Keratinocyte (primary cell): ENCODE measurements around the gene PTCHD4. TPM values are rescaled to one million over a fixed set of nuclear protein-coding genes. Genes with fewer than 3 reads are reported as not detected.

Experiments used
- DNase-seq: peaks from one replicate; pipeline ENCODE4 v3.0.0-alpha.2; 2011; ENCODE audit warnings: low read depth, missing footprints, low spot score
- FAIRE-seq: peaks from 2 replicates; lab custom pipeline; 2011; peaks lifted over from hg19 to GRCh38; lab: Jason Lieb, UNC
- H2AFZ ChIP-seq: 2 replicates; pipeline ENCODE4 v1.6.0; 2012; ENCODE audit warnings: low read length, control low read depth, inconsistent platforms; ENCODE audit not compliant: control insufficient read depth
- H3K27ac ChIP-seq: 2 replicates; pipeline ENCODE4 v1.5.1; 2011; ENCODE audit warnings: low read length; ENCODE audit not compliant: control insufficient read depth, insufficient read depth
- H3K27me3 ChIP-seq: 3 replicates; pipeline ENCODE4 v1.6.0; 2011; ENCODE audit warnings: low read length; ENCODE audit not compliant: control insufficient read depth, insufficient read depth; ENCODE audit errors: extremely low read depth
- H3K36me3 ChIP-seq, 2 experiments: 2 replicates in 1 of 2; 3 replicates in 1 of 2; pipeline ENCODE4 v1.5.1; 2011; ENCODE audit warnings: low read length in 2 of 2, mild to moderate bottlenecking in 1 of 2; ENCODE audit not compliant: control insufficient read depth in 2 of 2, insufficient read depth in 2 of 2; ENCODE audit errors: extremely low read depth in 1 of 2
- H3K4me1 ChIP-seq: 3 replicates; pipeline ENCODE4 v1.5.1; 2011; ENCODE audit warnings: low read length; ENCODE audit not compliant: control insufficient read depth, insufficient read depth; ENCODE audit errors: extremely low read depth
- H3K4me2 ChIP-seq: 3 replicates; pipeline ENCODE4 v1.6.0; 2011; ENCODE audit warnings: low read depth, low read length; ENCODE audit not compliant: control insufficient read depth, insufficient read depth; ENCODE audit errors: extremely low read depth
- H3K4me3 ChIP-seq, 3 experiments: fragments of 200-600 bp in 1 of 3; sonication (generic) in 1 of 3; 2 replicates in 2 of 3; 3 replicates in 1 of 3; pipeline ENCODE4 v1.5.1; 2011 to 2016; ENCODE audit warnings: low read length in 3 of 3, mild to moderate bottlenecking in 3 of 3, control low read depth in 2 of 3, inconsistent platforms in 1 of 3, low read depth in 1 of 3, mixed read lengths in 1 of 3, mixed run types in 1 of 3, moderate library complexity in 1 of 3; ENCODE audit not compliant: control insufficient read depth in 2 of 3, insufficient read depth in 2 of 3; ENCODE audit errors: extremely low read depth in 1 of 3
- H3K79me2 ChIP-seq: 2 replicates; pipeline ENCODE4 v1.6.0; 2012; ENCODE audit warnings: low read length; ENCODE audit not compliant: control insufficient read depth, insufficient read depth
- H3K9ac ChIP-seq: 3 replicates; pipeline ENCODE4 v1.6.0; 2011; ENCODE audit warnings: low read length; ENCODE audit not compliant: control insufficient read depth, insufficient read depth; ENCODE audit errors: extremely low read depth
- H3K9me1 ChIP-seq: 3 replicates; pipeline ENCODE4 v1.6.0; 2011; ENCODE audit warnings: low read length; ENCODE audit not compliant: control insufficient read depth, insufficient read depth; ENCODE audit errors: extremely low read depth
- H3K9me3 ChIP-seq: 2 replicates; pipeline ENCODE4 v1.5.1; 2012; ENCODE audit warnings: low read depth, low read length; ENCODE audit not compliant: control insufficient read depth
- H4K20me1 ChIP-seq: 3 replicates; pipeline ENCODE4 v1.6.0; 2011; ENCODE audit warnings: low read length; ENCODE audit not compliant: control insufficient read depth, insufficient read depth; ENCODE audit errors: extremely low read depth
- EZH2 ChIP-seq: IDR thresholded peaks from one replicate; pipeline ENCODE4 v1.6.1; 2012; ENCODE audit warnings: inconsistent platforms, mild to moderate bottlenecking, low read length, moderate library complexity
- dilution Hi-C: fragments of 300-500 bp; cut with MboI; formaldehyde crosslinking; loops from one replicate; pipeline ENCODE4 v1.7.0; 2020; ENCODE audit warnings: low sequenced_read_pairs; ENCODE audit not compliant: extremely low pct_ligation_motif_present
- polyA plus RNA-seq, 5 experiments: library from polyadenylated mRNA; depleted of rRNA in 3 of 5; stranded (reverse) in 3 of 5; stranded (forward) in 1 of 5; unstranded in 1 of 5; fragments of >200 nt; gene quantifications; 1 replicate in 1 of 5; 2 replicates in 3 of 5; 3 replicates in 1 of 5; pipeline versions ENCODE4 v1.2.1 to v1.2.3, GENCODE V29; 2011 to 2012; ENCODE audit warnings: missing spikeins in 2 of 5, low read depth in 1 of 5, low replicate concordance in 1 of 5
- TF ChIP-seq, protein P1 (sequence below), 3 experiments: IDR thresholded peaks in 1 of 3; conservative IDR thresholded peaks in 1 of 3; optimal IDR thresholded peaks in 1 of 3; 2 replicates in 2 of 3; 3 replicates in 1 of 3; pipeline versions ENCODE3 to v1.5.1; 2011; ENCODE audit warnings: low read length in 3 of 3, mild to moderate bottlenecking in 3 of 3, moderate library complexity in 2 of 3, control low read depth in 1 of 3, inconsistent platforms in 1 of 3; ENCODE audit not compliant: insufficient read depth in 2 of 3; ENCODE audit errors: extremely low read depth in 1 of 3

PTCHD4 gene
- polyA plus RNA-seq, 1 donor (not counting 4 experiments of a cell fraction or from before 2014, with no cell fraction given), result 0.41 TPM

DNA sequence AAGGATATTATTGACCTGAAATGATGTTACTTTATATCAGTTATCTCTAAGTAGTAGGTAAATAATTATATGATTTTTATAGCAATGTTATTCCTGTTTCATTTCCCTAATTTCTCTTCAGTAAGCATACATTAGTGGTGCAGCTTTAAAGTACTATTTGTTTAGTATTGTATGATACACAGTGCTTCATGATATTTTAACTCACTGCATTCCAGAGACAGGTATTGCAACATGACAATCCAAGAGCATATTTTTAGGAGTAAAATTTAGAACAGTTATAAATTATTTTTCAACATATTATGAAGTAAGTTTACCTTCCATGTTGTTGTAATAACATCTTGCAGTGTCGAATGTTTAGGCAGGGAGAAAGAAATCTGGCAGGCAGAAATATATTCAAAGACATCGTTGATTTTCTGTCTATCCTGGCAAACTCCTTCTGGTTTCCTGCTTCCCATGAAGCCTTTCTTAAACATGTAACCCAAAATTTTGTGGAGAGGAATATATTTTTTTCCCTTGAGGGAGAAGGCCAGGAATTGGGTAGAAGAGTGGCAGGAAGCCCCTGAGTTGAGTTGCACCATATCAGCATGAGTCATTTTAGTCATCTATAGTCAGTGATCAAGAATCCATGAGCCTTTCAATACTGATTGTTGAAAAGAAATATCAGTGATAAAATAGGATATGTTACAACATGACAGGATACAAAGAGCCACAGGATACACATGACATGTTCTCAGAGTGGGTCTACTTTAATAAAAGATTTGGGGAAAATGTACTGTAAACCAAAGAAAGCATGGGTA, 29.0 kb upstream of the PTCHD4 start:
- H3K27me3 ChIP-seq, result no peaks in the 10 kb centered on the region
- no peak overlapping the region for H3K4me3 ChIP-seq
- no peaks in the 10 kb centered on the region for H4K20me1 ChIP-seq
- no peaks in the 10 kb centered on the region for H3K9me1 ChIP-seq
- FAIRE-seq, result peak; percentile 32
- no peaks in the 10 kb centered on the region for H3K79me2 ChIP-seq
- no peak overlapping the region for H2AFZ ChIP-seq
- no peak overlapping the region for H3K9ac ChIP-seq
- peaks cover 14% of the 10 kb centered on the region for H3K4me1 ChIP-seq
- no peaks in the 10 kb centered on the region for H3K36me3 ChIP-seq
- no peak overlapping the region for H3K27ac ChIP-seq
- no peaks in the 10 kb centered on the region for H3K9me3 ChIP-seq
- H3K4me2 ChIP-seq, result no peak overlapping the region
- TF ChIP-seq, protein P1, sequence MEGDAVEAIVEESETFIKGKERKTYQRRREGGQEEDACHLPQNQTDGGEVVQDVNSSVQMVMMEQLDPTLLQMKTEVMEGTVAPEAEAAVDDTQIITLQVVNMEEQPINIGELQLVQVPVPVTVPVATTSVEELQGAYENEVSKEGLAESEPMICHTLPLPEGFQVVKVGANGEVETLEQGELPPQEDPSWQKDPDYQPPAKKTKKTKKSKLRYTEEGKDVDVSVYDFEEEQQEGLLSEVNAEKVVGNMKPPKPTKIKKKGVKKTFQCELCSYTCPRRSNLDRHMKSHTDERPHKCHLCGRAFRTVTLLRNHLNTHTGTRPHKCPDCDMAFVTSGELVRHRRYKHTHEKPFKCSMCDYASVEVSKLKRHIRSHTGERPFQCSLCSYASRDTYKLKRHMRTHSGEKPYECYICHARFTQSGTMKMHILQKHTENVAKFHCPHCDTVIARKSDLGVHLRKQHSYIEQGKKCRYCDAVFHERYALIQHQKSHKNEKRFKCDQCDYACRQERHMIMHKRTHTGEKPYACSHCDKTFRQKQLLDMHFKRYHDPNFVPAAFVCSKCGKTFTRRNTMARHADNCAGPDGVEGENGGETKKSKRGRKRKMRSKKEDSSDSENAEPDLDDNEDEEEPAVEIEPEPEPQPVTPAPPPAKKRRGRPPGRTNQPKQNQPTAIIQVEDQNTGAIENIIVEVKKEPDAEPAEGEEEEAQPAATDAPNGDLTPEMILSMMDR (optimal IDR thresholded peaks at IDR 0.05 in 1 of 3, IDR thresholded peaks at IDR 0.05 in 1 of 3, conservative IDR thresholded peaks at IDR 0.05 in 1 of 3; ENCODE audit: extremely low read depth in 1 of 3, insufficient read depth in 2 of 3, low read length in 3 of 3), result no peak
- TF ChIP-seq EZH2, result no peak
- dilution Hi-C loops, result no loop called here
- DNase-seq, result no peak

DNA sequence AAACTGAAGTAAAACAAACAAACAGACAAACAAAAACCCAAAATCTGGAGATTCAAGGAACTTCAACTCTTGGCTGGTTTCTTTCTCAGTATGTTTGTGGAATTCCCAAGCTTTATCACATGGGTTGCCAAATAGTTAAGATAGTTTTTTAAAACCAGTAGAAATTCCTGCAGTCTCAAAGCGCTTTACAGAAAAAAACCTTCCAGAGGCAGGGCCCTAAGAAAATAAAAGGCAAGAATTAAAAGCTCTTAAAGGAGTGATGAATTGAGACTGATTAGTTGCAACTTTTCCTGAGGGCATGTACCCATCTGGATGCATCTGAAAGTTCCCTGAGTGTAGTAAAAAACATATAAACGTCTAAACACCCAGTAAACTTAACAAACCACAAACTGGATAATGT, 25.9 kb upstream of the PTCHD4 start:
- H3K4me2 ChIP-seq, result no peak overlapping the region
- H3K79me2 ChIP-seq, result no peaks in the 10 kb centered on the region
- H3K27me3 ChIP-seq, result no peaks in the 10 kb centered on the region
- H3K27ac ChIP-seq, result no peak overlapping the region
- H3K4me1 ChIP-seq, result peaks cover 14% of the 10 kb centered on the region
- no peaks in the 10 kb centered on the region for H3K36me3 ChIP-seq
- TF ChIP-seq, protein P1 (optimal IDR thresholded peaks at IDR 0.05 in 1 of 3, IDR thresholded peaks at IDR 0.05 in 1 of 3, conservative IDR thresholded peaks at IDR 0.05 in 1 of 3; ENCODE audit: extremely low read depth in 1 of 3, insufficient read depth in 2 of 3, low read length in 3 of 3), result no peak
- TF ChIP-seq EZH2, result no peak
- no peak overlapping the region for H3K4me3 ChIP-seq
- H4K20me1 ChIP-seq, result no peaks in the 10 kb centered on the region
- no peak overlapping the region for H2AFZ ChIP-seq
- no peak overlapping the region for H3K9ac ChIP-seq
- H3K9me3 ChIP-seq, result no peaks in the 10 kb centered on the region
- FAIRE-seq (no peak), DNase-seq (no peak)
- no peaks in the 10 kb centered on the region for H3K9me1 ChIP-seq
- dilution Hi-C loops, result no loop called here
